Fibroblast of lung (primary cell): ENCODE measurements around the gene GCK. TPM values are rescaled to one million over a fixed set of nuclear protein-coding genes. Genes with fewer than 3 reads are reported as not detected.

Experiments
- DNase-seq, 2 donors: peaks; one replicate each; pipeline versions ENCODE4 v3.0.0 to v3.0.0-alpha.2; 2010; ENCODE audit warnings: low read depth in 2 of 2
- H2AFZ ChIP-seq: 2 replicates; pipeline ENCODE4 v1.5.1; 2012; ENCODE audit warnings: low read length, control low read depth, inconsistent platforms
- H3K27ac ChIP-seq: 2 replicates; pipeline ENCODE4 v1.5.1; 2011; ENCODE audit warnings: low read length, control low read depth; ENCODE audit not compliant: insufficient read depth
- H3K27me3 ChIP-seq: 2 replicates; pipeline ENCODE4 v1.5.1; 2011; ENCODE audit warnings: mild to moderate bottlenecking, low read length; ENCODE audit not compliant: control insufficient read depth, insufficient read depth
- H3K36me3 ChIP-seq: 2 replicates; pipeline ENCODE4 v1.5.1; 2011; ENCODE audit warnings: low read length; ENCODE audit not compliant: control insufficient read depth, insufficient read depth
- H3K4me1 ChIP-seq: 2 replicates; pipeline ENCODE4 v1.5.1; 2011; ENCODE audit warnings: low read length; ENCODE audit not compliant: control insufficient read depth, insufficient read depth; ENCODE audit errors: extremely low read depth
- H3K4me2 ChIP-seq: 2 replicates; pipeline ENCODE4 v1.5.1; 2011; ENCODE audit warnings: low read length, control low read depth; ENCODE audit not compliant: insufficient read depth; ENCODE audit errors: extremely low read depth
- H3K4me3 ChIP-seq, 4 experiments: fragments of 200-600 bp in 1 of 4; sonication (generic) in 1 of 4; replicated peaks in 1 of 4; 2 replicates each; pipeline ENCODE4 v1.5.1; 2011 to 2016; ENCODE audit warnings: low read length in 4 of 4, low read depth in 3 of 4, mild to moderate bottlenecking in 3 of 4, control low read depth in 2 of 4, inconsistent platforms in 1 of 4, mixed read lengths in 1 of 4; ENCODE audit not compliant: insufficient read depth in 1 of 4; ENCODE audit errors: control extremely low read depth in 1 of 4
- H3K79me2 ChIP-seq: 2 replicates; pipeline ENCODE4 v1.5.1; 2012; ENCODE audit warnings: mild to moderate bottlenecking, low read length, inconsistent platforms; ENCODE audit not compliant: control insufficient read depth, insufficient read depth
- H3K9ac ChIP-seq: 2 replicates; pipeline ENCODE4 v1.5.1; 2011; ENCODE audit warnings: mild to moderate bottlenecking, low read length, control low read depth; ENCODE audit not compliant: insufficient read depth
- H3K9me3 ChIP-seq: 2 replicates; pipeline ENCODE4 v1.5.1; 2012; ENCODE audit warnings: low read depth, low read length; ENCODE audit not compliant: control insufficient read depth, insufficient read depth
- H4K20me1 ChIP-seq: 2 replicates; pipeline ENCODE4 v1.5.1; 2011; ENCODE audit warnings: low read length; ENCODE audit not compliant: control insufficient read depth, insufficient read depth; ENCODE audit errors: extremely low read depth
- CTCF ChIP-seq, 2 donors: IDR thresholded peaks in 1 of 2; conservative IDR thresholded peaks in 1 of 2; 1 replicate in 1 of 2; 2 replicates in 1 of 2; pipeline ENCODE4 v1.5.1; 2011 to 2012; ENCODE audit warnings: low read length in 2 of 2, control low read depth in 1 of 2, inconsistent platforms in 1 of 2, low read depth in 1 of 2, mild to moderate bottlenecking in 1 of 2
- EZH2 ChIP-seq: IDR thresholded peaks from 2 replicates; pipeline ENCODE4 v1.5.1; 2012; ENCODE audit warnings: low read length, control low read depth, mild to moderate bottlenecking; ENCODE audit errors: missing control alignments
- polyA plus RNA-seq, 2 donors: library from polyadenylated mRNA; depleted of rRNA in 1 of 2; stranded (reverse) in 1 of 2; unstranded in 1 of 2; fragments of >200 nt; gene quantifications; 2 replicates each; pipeline ENCODE4 v1.2.1, GENCODE V29; 2011 to 2012; ENCODE audit warnings: missing spikeins in 1 of 2
- total RNA-seq: library from RNA; depleted of rRNA; stranded (reverse); fragments of >200 nt; gene quantifications from 2 replicates; pipeline ENCODE4 v1.2.1, GENCODE V29; 2014

GCK gene
- total and polyA plus RNA-seq, 2 donors (not counting 1 experiment from before 2014, with no cell fraction given) = 0.14 to 1.7 TPM

DNA sequence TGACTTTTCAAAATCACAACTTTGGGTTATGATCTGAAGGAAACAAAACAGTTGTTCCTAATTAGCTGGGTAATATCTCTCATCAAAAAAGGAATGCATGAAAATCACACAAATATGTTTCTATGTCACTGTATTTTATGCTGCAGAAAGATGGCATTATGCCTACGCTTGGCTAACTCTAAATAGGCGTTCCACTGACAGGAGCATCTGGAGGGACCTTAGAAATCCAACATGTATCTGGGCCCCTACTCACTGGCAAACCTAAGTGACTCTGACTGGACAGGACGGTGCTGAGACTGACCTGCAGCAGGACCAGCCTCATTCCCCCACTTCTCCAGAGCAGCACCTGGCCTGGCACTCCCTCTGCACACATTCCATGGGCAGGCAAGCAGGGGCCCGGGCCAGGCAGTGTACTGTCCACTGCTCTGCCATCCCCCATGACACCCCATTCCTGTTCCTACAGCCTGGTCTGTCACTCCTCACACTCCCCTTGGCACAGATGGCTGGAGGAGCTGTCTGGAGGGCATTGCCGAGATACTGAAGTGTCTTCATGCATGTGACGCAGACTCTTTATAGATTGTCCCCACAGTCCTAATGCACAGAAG, 45.5 kb downstream of the GCK start:
- H3K79me2 ChIP-seq = no peaks in the 10 kb centered on the region
- H3K27me3 ChIP-seq = peaks cover 17% of the 10 kb centered on the region
- H2AFZ ChIP-seq = no peak overlapping the region
- H3K4me3 ChIP-seq = no peak overlapping the region
- H4K20me1 ChIP-seq = no peaks in the 10 kb centered on the region
- no peaks in the 10 kb centered on the region for H3K36me3 ChIP-seq
- no peak overlapping the region for H3K9ac ChIP-seq
- no peaks in the 10 kb centered on the region for H3K4me1 ChIP-seq
- H3K27ac ChIP-seq = no peak overlapping the region
- TF ChIP-seq EZH2 (no peak), CTCF (conservative IDR thresholded peaks at IDR 0.05 in 1 of 2, IDR thresholded peaks at IDR 0.05 in 1 of 2; ENCODE audit: low read depth in 1 of 2, low read length in 2 of 2) (no peak)
- no peak overlapping the region for H3K4me2 ChIP-seq
- H3K9me3 ChIP-seq = no peaks in the 10 kb centered on the region
- DNase-seq = no peak

DNA sequence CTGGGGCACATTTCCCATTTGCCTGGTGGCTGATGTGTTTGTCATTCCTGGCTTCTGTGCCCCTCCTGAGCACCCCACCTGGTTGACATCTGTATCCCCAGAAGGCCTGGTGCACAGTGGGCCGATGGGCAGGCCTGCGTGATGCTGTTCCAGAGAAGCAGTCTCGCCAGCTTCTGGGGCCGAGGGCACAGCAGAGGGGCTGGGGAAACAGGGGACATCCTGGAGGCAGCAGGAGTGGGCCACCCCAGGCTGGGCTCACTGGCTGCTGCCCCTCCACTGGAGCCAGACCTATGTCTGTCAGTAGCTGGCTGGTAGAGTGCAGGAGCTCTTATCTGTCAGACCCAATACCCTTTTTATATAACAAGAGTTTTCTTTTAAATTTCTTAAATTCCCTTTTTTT, 47.2 kb downstream of the GCK start:
- Histone ChIP-seq H3K36me3 (no peaks in the 10 kb centered on the region), H3K9me3 (no peaks in the 10 kb centered on the region), H3K4me3 (no peak overlapping the region), H3K27me3 (peaks cover 19% of the 10 kb centered on the region), H3K4me2 (no peak overlapping the region), H3K4me1 (no peaks in the 10 kb centered on the region), H4K20me1 (no peaks in the 10 kb centered on the region), H3K79me2 (no peaks in the 10 kb centered on the region), H3K9ac (no peak overlapping the region), H3K27ac (no peak overlapping the region), H2AFZ (no peak overlapping the region)
- TF ChIP-seq CTCF (conservative IDR thresholded peaks at IDR 0.05 in 1 of 2, IDR thresholded peaks at IDR 0.05 in 1 of 2; ENCODE audit: low read depth in 1 of 2, low read length in 2 of 2) (no peak), EZH2 (no peak)
- no peak for DNase-seq

DNA sequence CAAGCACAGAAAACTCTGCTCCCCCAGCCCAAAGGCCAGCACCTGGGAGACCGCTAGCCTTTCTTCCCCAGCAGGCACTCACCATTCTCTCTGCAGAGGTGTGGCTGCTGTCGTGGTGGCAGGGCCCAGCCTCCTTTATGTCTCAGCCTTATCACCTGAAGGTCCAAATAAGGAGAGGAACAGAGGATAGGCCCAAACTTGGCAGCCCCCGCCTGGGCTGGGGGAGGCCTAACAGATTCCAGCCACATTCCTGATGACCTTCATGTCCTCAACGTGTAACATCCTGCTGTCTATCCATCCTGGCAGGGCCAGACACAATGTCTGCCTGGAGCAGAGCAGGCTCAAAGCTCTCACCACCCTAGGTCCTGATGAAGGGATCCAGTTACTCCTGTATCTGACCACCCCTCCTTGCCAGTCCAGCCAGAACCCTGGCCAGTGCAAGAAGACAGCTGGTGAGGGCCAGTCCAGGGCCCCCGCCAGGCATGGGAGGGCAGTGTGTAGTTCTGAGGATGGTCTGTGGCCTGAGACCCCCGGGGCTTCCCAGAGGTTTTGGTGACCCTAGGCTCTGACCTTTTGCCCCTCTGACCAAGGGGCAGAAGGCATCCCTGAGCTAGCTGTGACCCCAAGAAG, 47.9 kb downstream of the GCK start, which contains the start of gene MYL7:
MYL7 (minus strand) TSS at position 112 of the 630 bp plus-strand sequence; CDS start at position 85, 27 bp downstream.
- no peaks in the 10 kb centered on the region for H4K20me1 ChIP-seq
- H3K9me3 ChIP-seq = no peaks in the 10 kb centered on the region
- no peak within 1 kb of the TSS for H3K4me2 ChIP-seq
- H3K4me3 ChIP-seq = no peak within 1 kb of the TSS
- DNase-seq = no peak
- no peak within 1 kb of the TSS for H3K27ac ChIP-seq
- no peaks in the 10 kb centered on the region for H3K79me2 ChIP-seq
- no peaks in the 10 kb centered on the region for H3K36me3 ChIP-seq
- no peaks in the 10 kb centered on the region for H3K4me1 ChIP-seq
- H3K9ac ChIP-seq = no peak within 1 kb of the TSS
- H3K27me3 ChIP-seq = peaks cover 16% of the 10 kb centered on the region
- TF ChIP-seq CTCF (conservative IDR thresholded peaks at IDR 0.05 in 1 of 2, IDR thresholded peaks at IDR 0.05 in 1 of 2; ENCODE audit: low read depth in 1 of 2, low read length in 2 of 2) (no peak), EZH2 (no peak)
- H2AFZ ChIP-seq = no peak within 1 kb of the TSS
